HEK293 (cell line): ENCODE results near the gene HRK.

Source experiments
- KLF16 ChIP-seq: fragments of 450-650 bp; formaldehyde crosslinking; IDR thresholded peaks from 2 replicates; pipeline ENCODE4 v1.5.1; 2017; ENCODE audit warnings: missing biosample characterization, missing genetic modification characterization
- YY1 ChIP-seq: fragments of 450-650 bp; formaldehyde crosslinking; IDR thresholded peaks from 2 replicates; pipeline ENCODE4 v1.5.1; 2018; ENCODE audit warnings: missing biosample characterization, missing genetic modification characterization
- ZBTB7A ChIP-seq: fragments of 450-650 bp; formaldehyde crosslinking; IDR thresholded peaks from 2 replicates; pipeline ENCODE4 v1.5.1; 2016; ENCODE audit warnings: low read depth, missing biosample characterization, missing genetic modification characterization
- ZFP3 ChIP-seq: fragments of 450-650 bp; formaldehyde crosslinking; IDR thresholded peaks from 2 replicates; pipeline ENCODE4 v1.5.1; 2016; ENCODE audit warnings: low read depth, missing biosample characterization, missing genetic modification characterization
- ZNF274 ChIP-seq, 2 experiments: fragments of 200-500 bp in 1 of 2; fragments of 450-650 bp in 1 of 2; sonication (Bioruptor generic) in 1 of 2; formaldehyde crosslinking in 1 of 2; IDR thresholded peaks; 2 replicates each; pipeline versions ENCODE4 v1.5.1 to v1.6.1; 2014 to 2016; ENCODE audit warnings: borderline replicate concordance in 1 of 2, inconsistent platforms in 1 of 2, low read length in 1 of 2, missing biosample characterization in 1 of 2, missing genetic modification characterization in 1 of 2
- TF ChIP-seq, protein P1 (sequence below): fragments of 450-650 bp; formaldehyde crosslinking; IDR thresholded peaks from 2 replicates; pipeline ENCODE4 v1.5.1; 2016; ENCODE audit warnings: missing biosample characterization, missing genetic modification characterization
- TF ChIP-seq, protein P2 (sequence below): fragments of 450-650 bp; formaldehyde crosslinking; IDR thresholded peaks from 2 replicates; pipeline ENCODE4 v1.5.1; 2016; ENCODE audit warnings: missing biosample characterization, missing genetic modification characterization

DNA sequence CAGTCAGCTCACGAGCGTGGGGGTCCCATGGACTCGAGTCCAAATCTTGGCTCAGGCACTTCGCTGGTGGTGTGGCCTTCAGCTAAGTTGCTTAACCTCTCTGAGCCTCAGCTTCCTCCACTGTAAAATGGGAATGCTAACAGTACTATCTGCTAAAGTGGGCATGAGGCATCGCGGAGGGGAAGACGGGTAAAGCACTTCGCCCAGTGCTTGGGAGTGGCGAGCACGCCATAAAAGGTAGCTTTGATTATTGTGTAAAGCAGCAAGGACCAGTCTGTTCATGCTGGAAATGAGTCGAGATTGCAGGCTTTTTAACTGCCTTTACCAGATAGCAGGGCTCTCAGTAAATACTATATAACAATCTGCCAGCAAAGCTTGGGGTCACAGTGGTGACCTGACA is 24.5 kb downstream of the HRK start:
- no peak for TF ChIP-seq KLF16 (tag by site-specific recombination)
- TF ChIP-seq YY1 (tag by site-specific recombination) = no peak
- no peak for TF ChIP-seq ZFP3 (tag by site-specific recombination)
- TF ChIP-seq ZBTB7A (tag by site-specific recombination) = no peak
- TF ChIP-seq, protein P1, sequence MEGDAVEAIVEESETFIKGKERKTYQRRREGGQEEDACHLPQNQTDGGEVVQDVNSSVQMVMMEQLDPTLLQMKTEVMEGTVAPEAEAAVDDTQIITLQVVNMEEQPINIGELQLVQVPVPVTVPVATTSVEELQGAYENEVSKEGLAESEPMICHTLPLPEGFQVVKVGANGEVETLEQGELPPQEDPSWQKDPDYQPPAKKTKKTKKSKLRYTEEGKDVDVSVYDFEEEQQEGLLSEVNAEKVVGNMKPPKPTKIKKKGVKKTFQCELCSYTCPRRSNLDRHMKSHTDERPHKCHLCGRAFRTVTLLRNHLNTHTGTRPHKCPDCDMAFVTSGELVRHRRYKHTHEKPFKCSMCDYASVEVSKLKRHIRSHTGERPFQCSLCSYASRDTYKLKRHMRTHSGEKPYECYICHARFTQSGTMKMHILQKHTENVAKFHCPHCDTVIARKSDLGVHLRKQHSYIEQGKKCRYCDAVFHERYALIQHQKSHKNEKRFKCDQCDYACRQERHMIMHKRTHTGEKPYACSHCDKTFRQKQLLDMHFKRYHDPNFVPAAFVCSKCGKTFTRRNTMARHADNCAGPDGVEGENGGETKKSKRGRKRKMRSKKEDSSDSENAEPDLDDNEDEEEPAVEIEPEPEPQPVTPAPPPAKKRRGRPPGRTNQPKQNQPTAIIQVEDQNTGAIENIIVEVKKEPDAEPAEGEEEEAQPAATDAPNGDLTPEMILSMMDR (tag by site-specific recombination) = no peak
- TF ChIP-seq, protein P2, sequence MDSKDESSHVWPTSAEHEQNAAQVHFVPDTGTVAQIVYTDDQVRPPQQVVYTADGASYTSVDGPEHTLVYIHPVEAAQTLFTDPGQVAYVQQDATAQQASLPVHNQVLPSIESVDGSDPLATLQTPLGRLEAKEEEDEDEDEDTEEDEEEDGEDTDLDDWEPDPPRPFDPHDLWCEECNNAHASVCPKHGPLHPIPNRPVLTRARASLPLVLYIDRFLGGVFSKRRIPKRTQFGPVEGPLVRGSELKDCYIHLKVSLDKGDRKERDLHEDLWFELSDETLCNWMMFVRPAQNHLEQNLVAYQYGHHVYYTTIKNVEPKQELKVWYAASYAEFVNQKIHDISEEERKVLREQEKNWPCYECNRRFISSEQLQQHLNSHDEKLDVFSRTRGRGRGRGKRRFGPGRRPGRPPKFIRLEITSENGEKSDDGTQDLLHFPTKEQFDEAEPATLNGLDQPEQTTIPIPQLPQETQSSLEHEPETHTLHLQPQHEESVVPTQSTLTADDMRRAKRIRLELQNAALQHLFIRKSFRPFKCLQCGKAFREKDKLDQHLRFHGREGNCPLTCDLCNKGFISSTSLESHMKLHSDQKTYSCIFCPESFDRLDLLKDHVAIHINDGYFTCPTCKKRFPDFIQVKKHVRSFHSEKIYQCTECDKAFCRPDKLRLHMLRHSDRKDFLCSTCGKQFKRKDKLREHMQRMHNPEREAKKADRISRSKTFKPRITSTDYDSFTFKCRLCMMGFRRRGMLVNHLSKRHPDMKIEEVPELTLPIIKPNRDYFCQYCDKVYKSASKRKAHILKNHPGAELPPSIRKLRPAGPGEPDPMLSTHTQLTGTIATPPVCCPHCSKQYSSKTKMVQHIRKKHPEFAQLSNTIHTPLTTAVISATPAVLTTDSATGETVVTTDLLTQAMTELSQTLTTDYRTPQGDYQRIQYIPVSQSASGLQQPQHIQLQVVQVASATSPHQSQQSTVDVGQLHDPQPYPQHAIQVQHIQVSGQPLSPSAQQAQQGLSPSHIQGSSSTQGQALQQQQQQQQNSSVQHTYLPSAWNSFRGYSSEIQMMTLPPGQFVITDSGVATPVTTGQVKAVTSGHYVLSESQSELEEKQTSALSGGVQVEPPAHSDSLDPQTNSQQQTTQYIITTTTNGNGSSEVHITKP = no peak
- TF ChIP-seq ZNF274 (IDR thresholded peaks at IDR 0.05; ENCODE audit: low read length) = no peak
- no peak for TF ChIP-seq ZNF274 (tag by site-specific recombination; IDR thresholded peaks at IDR 0.05; ENCODE audit: borderline replicate concordance)
